Sciatic nerve (tissue), 2 donors: ENCODE measurements around the gene NT5C3A. TPM values are rescaled to one million over a fixed set of nuclear protein-coding genes. Genes with fewer than 3 reads are reported as not detected.
"Not testable (repeated sequence)": the region's sequence is repeated elsewhere in the genome, so short reads cannot be mapped to it uniquely, and the experiment has no call there.

Experiments used
- ATAC-seq: fragments of 200-7000 bp; cut with Tn5 transposase; one replicate; pipeline ENCODE4 v1.9.1; 2020; ENCODE audit warnings: mild to moderate bottlenecking, moderate library complexity
- DNase-seq: peaks from one replicate; pipeline ENCODE4 v3.0.0-alpha.2; 2020; ENCODE audit warnings: low spot score
- intact Hi-C: fragments of 100-400 bp; cut with DNase I; formaldehyde crosslinking; loops from one replicate; pipeline ENCODE4 v1.14.2; 2022
- total RNA-seq: library from RNA; stranded (reverse); fragmentation: NEBNext Ultra II Directional; extraction: Animal tissue kit (Norgen Biotek cat#: 25700); gene quantifications from one replicate; pipeline ENCODE4 v1.2.1, GENCODE V29; 2021
- donor health status: DM: no; HTN: no; CAD: no.
- donor health status: DM: no; HTN: no; CAD: no.

NT5C3A gene
- total RNA-seq, 1 donor from 2014 or later = 27.9 TPM

- ATAC-seq (no peak), DNase-seq (no peak)
- intact Hi-C loops = no loop called here
Measured at GRCh38 chr7:33044986-33045385, 17.6 kb downstream of the NT5C3A start.

GRCh38 chr7:33044401-33044718, 18.2 kb downstream of the NT5C3A start:
- ATAC-seq (no peak), DNase-seq (no peak)
- intact Hi-C loops = no loop called here

GRCh38 chr7:33043501-33044400, 18.8 kb downstream of the NT5C3A start:
- intact Hi-C loops = no loop called here
- DNase-seq (no peak), ATAC-seq (no peak)

GRCh38 chr7:33041631-33042428, 20.7 kb downstream of the NT5C3A start:
- ATAC-seq (no peak), DNase-seq (no peak)
- intact Hi-C loops = no loop called here

GRCh38 chr7:33040803-33041516, 21.6 kb downstream of the NT5C3A start:
- intact Hi-C loops = no loop called here
- ATAC-seq (peak; percentile 73), DNase-seq (no peak)

- ATAC-seq = peak; percentile 47
- intact Hi-C loops = no loop called here
Measured at GRCh38 chr7:33039903-33040292, 22.7 kb downstream of the NT5C3A start.

GRCh38 chr7:33039257-33039902, 23.2 kb downstream of the NT5C3A start:
- peak; percentile 74 for ATAC-seq
- no peak for DNase-seq
- intact Hi-C loops = no loop called here

More at GRCh38 chr7:33039903-33040292, 22.7 kb downstream of the NT5C3A start:
- DNase-seq = no peak

GRCh38 chr7:33038639-33039038, 23.9 kb downstream of the NT5C3A start:
- no peak for DNase-seq
- intact Hi-C loops = no loop called here
- ATAC-seq = no peak

GRCh38 chr7:33035776-33036175, 26.8 kb downstream of the NT5C3A start:
- intact Hi-C loops = no loop called here
- DNase-seq (no peak), ATAC-seq (no peak)

- no peak for ATAC-seq
- intact Hi-C loops = no loop called here
- no peak for DNase-seq
Measured at GRCh38 chr7:33024189-33024757, 38.3 kb downstream of the NT5C3A start.

- intact Hi-C loops = no loop called here
- no peak for ATAC-seq
- no peak for DNase-seq
Measured at GRCh38 chr7:33012364-33012763, 50.2 kb downstream of the NT5C3A start.

GRCh38 chr7:33009734-33010133, 52.8 kb downstream of the NT5C3A start:
- DNase-seq (no peak), ATAC-seq (no peak)
- intact Hi-C loops = no loop called here

- DNase-seq, ATAC-seq, intact Hi-C loops: not testable (repeated sequence)
Measured at GRCh38 chr7:33005690-33006089, 56.9 kb downstream of the NT5C3A start.

GRCh38 chr7:33005193-33005592, 57.4 kb downstream of the NT5C3A start:
- intact Hi-C loops, DNase-seq, ATAC-seq: not testable (repeated sequence)

GRCh38 chr7:33004104-33004616, 58.4 kb downstream of the NT5C3A start:
- DNase-seq, ATAC-seq, intact Hi-C loops: not testable (repeated sequence)

GRCh38 chr7:33003111-33003510, 59.5 kb downstream of the NT5C3A start:
- intact Hi-C loops, ATAC-seq, DNase-seq: not testable (repeated sequence)

GRCh38 chr7:32999380-32999779, 63.2 kb downstream of the NT5C3A start:
- ATAC-seq, intact Hi-C loops: not testable (repeated sequence)

More at GRCh38 chr7:32999380-32999779, 63.2 kb downstream of the NT5C3A start:
- not testable (repeated sequence) for DNase-seq
